GM23248 (cell line): ENCODE data around the gene PRIM1. TPM values are rescaled to one million over a fixed set of nuclear protein-coding genes. Genes with fewer than 3 reads are reported as not detected.
A peak's percentile ranks its signal among the peaks of the same experiment; 100 is the strongest.

Experiments
- DNase-seq: peaks from one replicate; pipeline ENCODE4 v3.0.0-alpha.2; 2015
- H2AFZ ChIP-seq: fragments of 200-600 bp; sonication (generic); 2 replicates; pipeline ENCODE4 v1.6.1; 2016; ENCODE audit warnings: antibody characterized with exemption
- H3F3A ChIP-seq: fragments of 200-600 bp; sonication (generic); 2 replicates; pipeline ENCODE4 v1.6.1; 2016; ENCODE audit warnings: mild to moderate bottlenecking, antibody characterized with exemption, mixed run types; ENCODE audit not compliant: insufficient read depth
- H3K27ac ChIP-seq: fragments of 200-600 bp; sonication (generic); 2 replicates; pipeline ENCODE4 v1.5.1; 2016; ENCODE audit warnings: mild to moderate bottlenecking
- H3K27me3 ChIP-seq: fragments of 200-600 bp; sonication (generic); replicated peaks from 2 replicates; pipeline ENCODE4 v1.6.1; 2016; ENCODE audit warnings: mild to moderate bottlenecking; ENCODE audit not compliant: insufficient read depth
- H3K36me3 ChIP-seq: fragments of 200-600 bp; sonication (generic); 2 replicates; pipeline ENCODE4 v1.6.1; 2016; ENCODE audit warnings: low read depth, mild to moderate bottlenecking
- H3K4me1 ChIP-seq: fragments of 200-600 bp; sonication (generic); 2 replicates; pipeline ENCODE4 v1.6.1; 2016; ENCODE audit warnings: mild to moderate bottlenecking; ENCODE audit not compliant: insufficient read depth
- H3K4me2 ChIP-seq: fragments of 200-600 bp; sonication (generic); one replicate; pipeline ENCODE4 v1.6.1; 2016; ENCODE audit warnings: mild to moderate bottlenecking; ENCODE audit not compliant: unreplicated experiment
- H3K4me3 ChIP-seq: fragments of 200-600 bp; sonication (generic); 2 replicates; pipeline ENCODE4 v1.5.1; 2016; ENCODE audit warnings: mild to moderate bottlenecking
- H3K79me2 ChIP-seq: fragments of 200-600 bp; sonication (generic); 2 replicates; pipeline ENCODE4 v1.6.1; 2016; ENCODE audit warnings: mild to moderate bottlenecking; ENCODE audit not compliant: insufficient read depth
- H3K9ac ChIP-seq: fragments of 200-600 bp; sonication (generic); 2 replicates; pipeline ENCODE4 v1.6.1; 2016; ENCODE audit warnings: mild to moderate bottlenecking
- H3K9me2 ChIP-seq: fragments of 200-600 bp; sonication (generic); 2 replicates; pipeline ENCODE4 v1.6.1; 2016; ENCODE audit warnings: mixed run types, mild to moderate bottlenecking, moderate library complexity; ENCODE audit not compliant: insufficient read depth
- H3K9me3 ChIP-seq: fragments of 200-600 bp; sonication (generic); one replicate; pipeline ENCODE4 v1.6.1; 2017; ENCODE audit warnings: low read depth
- H4K20me1 ChIP-seq: fragments of 200-600 bp; sonication (generic); 2 replicates; pipeline ENCODE4 v1.6.0; 2016; ENCODE audit not compliant: insufficient read depth
- EZH2 ChIP-seq: fragments of 200-600 bp; sonication (generic); IDR thresholded peaks from 2 replicates; pipeline ENCODE4 v1.6.1; 2018; ENCODE audit warnings: antibody characterized with exemption, mild to moderate bottlenecking; ENCODE audit not compliant: insufficient read depth, poor library complexity, severe bottlenecking
- EZH2phosphoT487 ChIP-seq: fragments of 200-600 bp; sonication (generic); IDR thresholded peaks from 2 replicates; pipeline ENCODE4 v1.6.1; 2018; ENCODE audit warnings: antibody characterized with exemption, moderate library complexity, mild to moderate bottlenecking, low read depth; ENCODE audit not compliant: insufficient read depth
- WGBS, 2 experiments: methylation state at CpG; one replicate each; pipeline ENCODE4 v1.1.6; 2015 to 2017; ENCODE audit warnings: low lambda C conversion rate in 2 of 2, low coverage in 1 of 2; ENCODE audit errors: missing lambda C conversion rate in 2 of 2; 5-methylcytosine and 5-hydroxymethylcytosine counted together
- in situ Hi-C: fragments of 300-500 bp; cut with MboI; formaldehyde crosslinking; loops from 2 replicates; pipeline ENCODE4 v1.15.0; 2020
- polyA plus RNA-seq: library from polyadenylated mRNA; unstranded; fragments of >200 nt; fragmentation: Nextera tagmentation; extraction: Ambion mirVana; gene quantifications from 2 replicates; pipeline ENCODE4 v1.2.1, GENCODE V29; 2016
- total RNA-seq: library from RNA; depleted of rRNA; stranded (reverse); fragments of >200 nt; shearing (Covaris generic); gene quantifications from 2 replicates; pipeline ENCODE4 v1.2.3, GENCODE V29; 2014

Gene PRIM1
- total and polyA plus RNA-seq, 2 experiments from 2014 or later, result 6.1 to 8.7 TPM

DNA sequence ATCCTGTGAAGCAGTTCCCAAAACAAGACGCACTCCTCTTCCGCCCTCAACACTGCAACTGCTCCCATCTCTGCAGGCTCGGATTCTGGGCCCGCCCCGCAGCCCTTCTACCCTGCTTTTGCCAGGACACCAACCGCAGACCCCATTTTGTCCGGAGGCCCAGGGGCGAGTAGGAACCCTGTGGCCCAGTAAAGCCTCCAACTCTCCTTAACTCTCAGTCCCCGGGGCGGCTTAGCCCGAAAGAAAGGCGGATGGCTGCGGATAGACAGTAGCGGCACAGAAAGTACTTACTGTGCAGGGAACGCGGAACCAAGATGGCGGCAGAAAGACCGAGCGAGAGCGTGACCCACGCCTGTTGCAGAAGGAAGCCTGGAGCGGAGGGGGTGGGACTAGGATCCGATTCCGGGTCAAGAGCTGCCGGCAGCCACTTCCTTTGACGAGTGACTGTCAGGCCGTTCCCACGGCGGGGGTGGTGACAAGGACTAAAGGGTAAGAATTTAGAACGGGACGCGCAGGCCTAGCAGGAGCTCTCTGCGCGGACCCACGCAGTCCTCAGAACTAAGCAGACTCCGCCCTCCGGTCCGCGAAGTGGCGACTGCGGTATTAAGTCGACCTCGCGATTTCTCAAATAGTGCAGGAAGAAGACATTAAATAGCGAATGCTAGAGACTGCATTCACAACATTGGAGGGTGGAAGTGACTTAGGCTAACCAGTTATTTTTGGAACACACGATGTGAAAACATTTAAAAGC, 27.0 kb downstream of the PRIM1 start, which contains the start of gene NACA:
NACA (minus strand) TSS at position 328 of the 751 bp plus-strand sequence. CDS start 778 bp downstream, outside the sequence.
- 0 to 1% methylated on average over 43 to 46 of the region's 46 CpGs for WGBS, 2 experiments
- Histone ChIP-seq H3K4me3 (peak within 1 kb of the TSS; percentile 95), H3K9me2 (no peaks in the 10 kb centered on the region), H3K36me3 (peaks cover 16% of the 10 kb centered on the region), H3K27me3 (no peaks in the 10 kb centered on the region), H3K9ac (peak within 1 kb of the TSS; percentile 99), H3K4me1 (peaks cover 32% of the 10 kb centered on the region), H4K20me1 (peaks cover 25% of the 10 kb centered on the region), H3K27ac (peak within 1 kb of the TSS; percentile 90), H3K4me2 (peak within 1 kb of the TSS; percentile 95), H3K9me3 (no peaks in the 10 kb centered on the region), H3K79me2 (peaks cover 50% of the 10 kb centered on the region), H3F3A (peaks cover 41% of the 10 kb centered on the region), H2AFZ (peak within 1 kb of the TSS; percentile 90)
- no peak for TF ChIP-seq EZH2
- no peak for TF ChIP-seq EZH2phosphoT487
- in situ Hi-C loops, result no loop called here
- DNase-seq, result peak; percentile 99

- no peaks in the 10 kb centered on the region for H3K27me3 ChIP-seq
- no peaks in the 10 kb centered on the region for H3K9me2 ChIP-seq
- in situ Hi-C loops, result no loop called here
- peak overlapping the region; percentile 90 for H2AFZ ChIP-seq
- peaks cover 32% of the 10 kb centered on the region for H3K4me1 ChIP-seq
- H3K79me2 ChIP-seq, result peaks cover 55% of the 10 kb centered on the region
- H4K20me1 ChIP-seq, result peaks cover 25% of the 10 kb centered on the region
- peaks cover 41% of the 10 kb centered on the region for H3F3A ChIP-seq
- peak overlapping the region; percentile 95 for H3K4me3 ChIP-seq
- peaks cover 16% of the 10 kb centered on the region for H3K36me3 ChIP-seq
- H3K27ac ChIP-seq, result peak overlapping the region; percentile 90
- peak; percentile 46 for DNase-seq
- WGBS, 2 experiments, result 1 to 3% methylated on average over 9 of the region's 9 CpGs
- no peaks in the 10 kb centered on the region for H3K9me3 ChIP-seq
- TF ChIP-seq EZH2phosphoT487 (no peak), EZH2 (no peak)
- H3K9ac ChIP-seq, result peak overlapping the region; percentile 99
- peak overlapping the region; percentile 95 for H3K4me2 ChIP-seq
These were observed 27.5 kb downstream of the PRIM1 start for GRCh38 chr12:56724701-56724971.

DNA sequence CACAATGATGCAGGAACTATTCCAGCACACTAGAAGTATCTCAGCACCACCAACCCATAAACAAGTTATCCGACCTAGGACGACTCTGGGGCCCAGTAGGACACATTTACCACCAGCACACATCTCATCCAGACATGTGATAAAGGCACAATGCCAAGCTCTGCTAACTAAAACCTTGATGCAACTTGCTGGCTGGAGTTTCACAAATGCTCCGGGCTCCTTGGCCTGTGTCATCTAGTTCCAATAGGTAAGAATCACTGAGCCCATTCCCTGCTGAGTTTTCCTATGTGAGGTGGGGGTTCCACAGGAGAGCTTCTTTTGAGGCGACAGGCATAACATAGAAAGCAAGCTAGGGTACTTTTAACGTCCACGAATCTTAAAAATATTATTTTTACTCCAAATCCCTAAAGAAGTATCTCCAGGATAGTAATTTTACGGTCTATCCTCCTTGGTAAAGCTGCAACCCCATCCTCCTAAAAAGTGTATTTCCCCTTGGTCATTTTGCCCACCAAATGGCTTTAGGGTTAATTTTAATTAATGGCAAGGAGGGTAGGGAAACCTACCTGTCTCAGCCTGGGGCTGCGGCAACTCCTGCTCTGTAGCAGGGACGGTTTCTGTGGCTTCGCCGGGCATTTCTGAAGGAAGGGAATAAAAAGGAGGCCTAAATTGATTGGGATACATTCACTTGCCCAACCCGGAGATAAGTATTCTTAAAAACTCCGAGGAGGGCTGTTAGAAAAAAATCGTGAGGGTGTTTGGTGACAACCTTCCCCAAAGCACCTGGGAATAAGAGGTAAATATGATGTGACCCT, 28.0 kb downstream of the PRIM1 start:
- Histone ChIP-seq H2AFZ (no peak overlapping the region), H3K4me3 (peak overlapping the region; percentile 95), H3K4me2 (peak overlapping the region; percentile 95), H3K9me2 (no peaks in the 10 kb centered on the region), H3K27ac (peak overlapping the region; percentile 90), H3K9ac (peak overlapping the region; percentile 99), H3K27me3 (no peaks in the 10 kb centered on the region), H3F3A (peaks cover 41% of the 10 kb centered on the region), H3K9me3 (no peaks in the 10 kb centered on the region), H3K79me2 (peaks cover 60% of the 10 kb centered on the region), H3K36me3 (peaks cover 16% of the 10 kb centered on the region), H3K4me1 (peaks cover 32% of the 10 kb centered on the region), H4K20me1 (peaks cover 25% of the 10 kb centered on the region)
- TF ChIP-seq EZH2phosphoT487 (no peak), EZH2 (no peak)
- in situ Hi-C loops, result no loop called here
- 2% methylated on average over 14 of the region's 14 CpGs for WGBS, 2 experiments
- peak; percentile 95 for DNase-seq

GRCh38 chr12:56723352-56723751, 28.8 kb downstream of the PRIM1 start:
- TF ChIP-seq EZH2phosphoT487, result no peak
- H3K9me3 ChIP-seq, result no peaks in the 10 kb centered on the region
- peak overlapping the region; percentile 90 for H3K27ac ChIP-seq
- H3K27me3 ChIP-seq, result no peaks in the 10 kb centered on the region
- H3K4me3 ChIP-seq, result peak overlapping the region; percentile 95
- peaks cover 41% of the 10 kb centered on the region for H3F3A ChIP-seq
- H4K20me1 ChIP-seq, result peaks cover 25% of the 10 kb centered on the region
- H3K4me2 ChIP-seq, result peak overlapping the region; percentile 95
- H3K9me2 ChIP-seq, result no peaks in the 10 kb centered on the region
- peaks cover 16% of the 10 kb centered on the region for H3K36me3 ChIP-seq
- peaks cover 32% of the 10 kb centered on the region for H3K4me1 ChIP-seq
- no peak for DNase-seq
- in situ Hi-C loops, result no loop called here
- H3K79me2 ChIP-seq, result peaks cover 67% of the 10 kb centered on the region
- H3K9ac ChIP-seq, result peak overlapping the region; percentile 99
- 25 to 43% methylated on average over 3 of the region's 3 CpGs for WGBS, 2 experiments
- no peak overlapping the region for H2AFZ ChIP-seq
